Stimulated activated naive CD4-positive, alpha-beta T cell treated with Interleukin-2 at 50 U/mL for 16 hours (primary cell): ENCODE results near the gene RPS16.
A peak's percentile ranks its signal among the peaks of the same experiment; 100 is the strongest.

ENCODE experiments used
- DNase-seq: peaks from one replicate; lab custom pipeline; 2025; lab: John Stamatoyannopoulos, UW

Gene RPS16

GRCh38 chr19:39422020-39422419 lies 13.7 kb downstream of the RPS16 start:
- DNase-seq, result no peak

GRCh38 chr19:39420769-39421168 lies 15.0 kb downstream of the RPS16 start:
- no peak for DNase-seq

- no peak for DNase-seq
Measured at GRCh38 chr19:39419003-39419402, 16.7 kb downstream of the RPS16 start.

GRCh38 chr19:39417463-39418181 lies 18.1 kb downstream of the RPS16 start:
- no peak for DNase-seq

- DNase-seq, result no peak
Measured at GRCh38 chr19:39416152-39417120, 19.3 kb downstream of the RPS16 start.

GRCh38 chr19:39415111-39416046 lies 20.4 kb downstream of the RPS16 start:
- no peak for DNase-seq

- DNase-seq, result no peak
Measured at GRCh38 chr19:39413911-39414608, 21.7 kb downstream of the RPS16 start.

GRCh38 chr19:39413272-39413910 lies 22.4 kb downstream of the RPS16 start:
- peak; percentile 34 for DNase-seq

- DNase-seq, result no peak
Measured at GRCh38 chr19:39412867-39413271, 22.9 kb downstream of the RPS16 start.

- DNase-seq, result peak; percentile 92
Measured at GRCh38 chr19:39412100-39412866, 23.5 kb downstream of the RPS16 start, which contains the start of gene PLEKHG2. Gene PLEKHG2, plus strand, starts transcription at chr19:39412669. Its CDS starts 1,418 bp downstream, at chr19:39414087.

- DNase-seq, result peak; percentile 86
Measured at GRCh38 chr19:39411832-39412099, 24.0 kb downstream of the RPS16 start.

- no peak for DNase-seq
Measured at GRCh38 chr19:39411081-39411831, 24.5 kb downstream of the RPS16 start.

- no peak for DNase-seq
Measured at GRCh38 chr19:39410831-39411080, 25.0 kb downstream of the RPS16 start.

GRCh38 chr19:39410017-39410830 lies 25.5 kb downstream of the RPS16 start:
- DNase-seq, result peak; percentile 53

GRCh38 chr19:39409208-39410016 lies 26.3 kb downstream of the RPS16 start:
- peak; percentile 80 for DNase-seq

GRCh38 chr19:39408392-39409207 lies 27.1 kb downstream of the RPS16 start:
- no peak for DNase-seq
